Transverse colon (tissue), 4 donors: ENCODE measurements around the gene REV1.

ENCODE experiments used
- EP300 ChIP-seq: sonication (generic); formaldehyde crosslinking; IDR thresholded peaks from one replicate; pipeline ENCODE4 v1.6.1; 2017; ENCODE audit warnings: antibody characterized with exemption, low read depth
- POLR2AphosphoS5 ChIP-seq, 3 donors: sonication (generic); formaldehyde crosslinking; IDR thresholded peaks; one replicate each; pipeline ENCODE4 v1.6.1; 2016; ENCODE audit warnings: antibody characterized with exemption in 3 of 3
- TF ChIP-seq, protein P1 (sequence below), 5 experiments: fragments of 200-600 bp in 3 of 5; fragments of 450-650 bp in 2 of 5; sonication (generic) in 3 of 5; IDR thresholded peaks; 1 replicate in 2 of 5; 2 replicates in 3 of 5; pipeline ENCODE4 v1.5.1; 2016 to 2017; ENCODE audit warnings: antibody characterized with exemption in 5 of 5, inconsistent platforms in 3 of 5, mild to moderate bottlenecking in 2 of 5, moderate library complexity in 1 of 5

- TF ChIP-seq POLR2AphosphoS5 (IDR thresholded peaks at IDR 0.05) (no peak), EP300 (no peak)
- TF ChIP-seq, protein P1, sequence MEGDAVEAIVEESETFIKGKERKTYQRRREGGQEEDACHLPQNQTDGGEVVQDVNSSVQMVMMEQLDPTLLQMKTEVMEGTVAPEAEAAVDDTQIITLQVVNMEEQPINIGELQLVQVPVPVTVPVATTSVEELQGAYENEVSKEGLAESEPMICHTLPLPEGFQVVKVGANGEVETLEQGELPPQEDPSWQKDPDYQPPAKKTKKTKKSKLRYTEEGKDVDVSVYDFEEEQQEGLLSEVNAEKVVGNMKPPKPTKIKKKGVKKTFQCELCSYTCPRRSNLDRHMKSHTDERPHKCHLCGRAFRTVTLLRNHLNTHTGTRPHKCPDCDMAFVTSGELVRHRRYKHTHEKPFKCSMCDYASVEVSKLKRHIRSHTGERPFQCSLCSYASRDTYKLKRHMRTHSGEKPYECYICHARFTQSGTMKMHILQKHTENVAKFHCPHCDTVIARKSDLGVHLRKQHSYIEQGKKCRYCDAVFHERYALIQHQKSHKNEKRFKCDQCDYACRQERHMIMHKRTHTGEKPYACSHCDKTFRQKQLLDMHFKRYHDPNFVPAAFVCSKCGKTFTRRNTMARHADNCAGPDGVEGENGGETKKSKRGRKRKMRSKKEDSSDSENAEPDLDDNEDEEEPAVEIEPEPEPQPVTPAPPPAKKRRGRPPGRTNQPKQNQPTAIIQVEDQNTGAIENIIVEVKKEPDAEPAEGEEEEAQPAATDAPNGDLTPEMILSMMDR (IDR thresholded peaks at IDR 0.05): no peak
Observed at GRCh38 chr2:99374747-99375146, 115.1 kb downstream of the REV1 start.
